WI38 (cell line): ENCODE data around the gene ADAM10.

Experiments used
- H3K4me3 ChIP-seq: 2 replicates; pipeline ENCODE4 v1.5.1; 2011; ENCODE audit warnings: low read depth, mild to moderate bottlenecking, control low read depth, low read length
- CTCF ChIP-seq: IDR thresholded peaks from 2 replicates; pipeline ENCODE4 v1.5.1; 2012; ENCODE audit warnings: low read depth, mild to moderate bottlenecking, control low read depth, low read length

Gene ADAM10

GRCh38 chr15:58582160-58582559 lies 167.3 kb downstream of the ADAM10 start:
- no peak for TF ChIP-seq CTCF
- no peak overlapping the region for H3K4me3 ChIP-seq

GRCh38 chr15:58576657-58577056 lies 172.8 kb downstream of the ADAM10 start:
- TF ChIP-seq CTCF: no peak
- H3K4me3 ChIP-seq: no peak overlapping the region

GRCh38 chr15:58575045-58575786 lies 174.3 kb downstream of the ADAM10 start:
- H3K4me3 ChIP-seq: no peak overlapping the region

GRCh38 chr15:58574631-58575030 lies 174.9 kb downstream of the ADAM10 start:
- no peak for TF ChIP-seq CTCF
- H3K4me3 ChIP-seq: no peak overlapping the region

More at GRCh38 chr15:58575045-58575786, 174.3 kb downstream of the ADAM10 start:
- no peak for TF ChIP-seq CTCF

GRCh38 chr15:58573270-58573669 lies 176.2 kb downstream of the ADAM10 start:
- H3K4me3 ChIP-seq: no peak overlapping the region
- TF ChIP-seq CTCF: no peak

- no peak for TF ChIP-seq CTCF
- H3K4me3 ChIP-seq: no peak overlapping the region
These were observed 177.0 kb downstream of the ADAM10 start for GRCh38 chr15:58572521-58572920.

- TF ChIP-seq CTCF: no peak
- no peak overlapping the region for H3K4me3 ChIP-seq
These were observed 178.0 kb downstream of the ADAM10 start for GRCh38 chr15:58571491-58571890.
